HT-29 (cell line): Measurements from ENCODE around the gene OR8B4. TPM values are rescaled to one million over a fixed set of nuclear protein-coding genes. Genes with fewer than 3 reads are reported as not detected.
A peak's percentile ranks its signal among the peaks of the same experiment; 100 is the strongest.
"Not testable (repeated sequence)": the region's sequence is repeated elsewhere in the genome, so short reads cannot be mapped to it uniquely, and the experiment has no call there.

Experiments used
- DNase-seq: peaks from one replicate; pipeline ENCODE4 v3.0.0-alpha.2; 2015; ENCODE audit warnings: low spot score
- total RNA-seq: library from RNA; depleted of rRNA; stranded (reverse); fragments of >200 nt; shearing (Covaris generic); gene quantifications from 2 replicates; pipeline ENCODE4 v1.2.3, GENCODE V29; 2014; rRNA removed

OR8B4 gene, protein sequence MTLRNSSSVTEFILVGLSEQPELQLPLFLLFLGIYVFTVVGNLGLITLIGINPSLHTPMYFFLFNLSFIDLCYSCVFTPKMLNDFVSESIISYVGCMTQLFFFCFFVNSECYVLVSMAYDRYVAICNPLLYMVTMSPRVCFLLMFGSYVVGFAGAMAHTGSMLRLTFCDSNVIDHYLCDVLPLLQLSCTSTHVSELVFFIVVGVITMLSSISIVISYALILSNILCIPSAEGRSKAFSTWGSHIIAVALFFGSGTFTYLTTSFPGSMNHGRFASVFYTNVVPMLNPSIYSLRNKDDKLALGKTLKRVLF
- not detected in 2 replicates for total RNA-seq

- no peak for DNase-seq
These were observed at the start of gene OR8B4 for GRCh38 chr11:124424384-124424921. TSS of gene OR8B4 (minus strand) at chr11:124424871. CDS start at chr11:124424871, 0 bp downstream.

DNA sequence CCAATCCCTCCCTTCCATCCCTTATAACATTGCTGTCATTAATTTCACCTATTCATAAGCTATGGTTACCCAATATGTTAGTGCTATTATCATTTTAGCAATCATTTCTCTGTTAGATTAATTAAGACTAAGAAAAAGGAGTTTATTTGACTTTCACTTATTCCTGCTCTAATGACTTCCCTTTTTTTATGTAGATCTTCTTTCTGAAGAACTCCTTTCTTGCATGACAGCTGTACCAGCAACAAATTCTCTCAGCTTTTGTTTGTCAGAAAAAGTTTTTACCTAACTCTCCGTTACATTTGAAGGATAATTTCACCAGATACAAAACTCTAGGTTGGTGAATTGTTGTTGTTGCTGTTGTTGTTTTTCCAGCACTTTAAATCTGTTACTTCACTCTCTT lies 49.4 kb upstream of the OR8B4 start:
- DNase-seq, result no peak

- DNase-seq, result no peak
These were observed 48.8 kb upstream of the OR8B4 start for GRCh38 chr11:124473476-124473875.

- no peak for DNase-seq
These were observed 46.0 kb upstream of the OR8B4 start for GRCh38 chr11:124470561-124471227.

DNA sequence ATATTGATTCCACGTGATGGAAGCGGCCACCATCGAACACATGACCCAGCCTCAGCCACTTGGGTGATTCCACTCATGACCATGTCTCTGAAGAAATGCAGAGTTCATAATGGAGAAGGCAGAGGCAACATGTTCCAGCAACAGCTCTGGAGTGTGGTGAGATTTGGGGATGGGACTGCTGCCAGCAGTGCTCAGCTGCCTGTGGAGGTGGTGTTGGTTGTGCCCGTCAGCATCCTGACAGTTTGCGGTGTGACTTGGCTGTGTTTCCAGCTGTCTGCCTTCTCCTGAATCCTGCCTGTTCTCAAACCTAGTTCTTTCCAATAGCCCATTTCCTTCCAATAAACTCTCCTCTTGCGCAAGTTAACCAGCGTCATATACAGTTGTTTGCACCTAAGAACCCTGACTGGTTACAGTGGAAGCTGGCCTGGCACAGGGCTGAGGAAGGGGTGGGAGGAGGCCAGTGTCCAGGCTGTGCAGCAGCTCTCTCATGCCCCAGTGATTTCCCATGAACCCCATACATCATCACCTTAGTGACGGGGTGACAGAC lies 42.8 kb upstream of the OR8B4 start:
- no peak for DNase-seq

DNA sequence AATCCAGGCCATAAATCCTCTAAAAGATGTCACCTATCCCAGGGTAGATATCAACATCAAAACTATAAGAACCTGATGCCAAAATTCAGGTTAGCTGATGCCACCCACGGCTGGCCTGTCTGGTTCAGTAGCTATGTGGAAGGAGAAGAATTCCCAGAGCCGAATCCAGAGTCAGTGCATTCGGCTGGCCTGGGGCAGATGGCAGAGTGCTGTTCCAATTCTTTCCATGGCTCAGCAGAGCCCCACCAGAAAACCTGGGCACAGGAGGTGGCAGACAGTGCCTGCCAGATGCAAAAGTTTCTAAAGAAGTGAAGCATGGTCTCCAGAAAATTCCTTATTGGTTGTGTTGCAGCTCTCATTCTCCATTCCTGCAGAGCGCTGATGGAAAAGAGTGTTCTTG lies 40.7 kb upstream of the OR8B4 start:
- DNase-seq, result no peak

DNA sequence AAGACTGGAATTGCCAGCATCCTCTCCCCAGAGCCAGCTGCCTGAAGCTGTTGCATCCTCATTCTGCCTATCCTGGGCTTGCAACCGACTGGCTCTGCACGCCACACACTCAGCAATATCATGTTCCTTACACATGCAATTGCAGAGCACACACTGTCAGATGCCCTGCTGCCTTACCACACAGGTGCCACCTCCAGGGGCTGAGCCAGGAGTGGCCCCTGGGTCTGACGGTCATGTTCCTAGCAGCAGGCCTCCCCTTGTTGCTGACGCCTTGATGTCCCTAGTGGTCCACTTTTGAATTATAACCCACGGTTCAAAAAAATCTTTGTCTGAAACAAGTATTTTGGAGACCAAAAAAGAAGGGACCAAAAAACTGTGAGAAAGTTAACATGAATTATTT lies 39.3 kb upstream of the OR8B4 start:
- no peak for DNase-seq

GRCh38 chr11:124463324-124463723 lies 38.7 kb upstream of the OR8B4 start:
- DNase-seq, result no peak

GRCh38 chr11:124460459-124460858 lies 35.8 kb upstream of the OR8B4 start:
- DNase-seq, result no peak

DNA sequence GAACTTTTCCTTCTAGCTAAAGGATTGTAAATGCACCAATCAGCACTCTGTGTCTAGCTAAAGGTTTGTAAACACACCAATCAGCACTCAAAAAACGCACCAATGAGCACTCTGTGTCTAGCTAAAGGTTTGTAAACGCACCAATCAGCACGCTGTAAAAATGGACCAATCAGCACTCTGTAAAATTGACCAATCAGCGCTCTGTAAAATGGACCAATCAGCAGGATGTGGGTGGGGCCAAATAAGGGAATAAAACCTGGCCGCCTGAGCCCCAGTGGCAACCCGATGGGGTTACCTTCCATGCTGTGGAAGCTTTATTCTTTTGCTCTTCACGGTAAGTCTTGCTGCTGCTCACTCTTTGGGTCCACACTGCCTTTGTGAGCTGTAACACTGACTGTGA lies 34.7 kb upstream of the OR8B4 start:
- not testable (repeated sequence) for DNase-seq

GRCh38 chr11:124454552-124454951 lies 29.9 kb upstream of the OR8B4 start:
- DNase-seq, result no peak

DNA sequence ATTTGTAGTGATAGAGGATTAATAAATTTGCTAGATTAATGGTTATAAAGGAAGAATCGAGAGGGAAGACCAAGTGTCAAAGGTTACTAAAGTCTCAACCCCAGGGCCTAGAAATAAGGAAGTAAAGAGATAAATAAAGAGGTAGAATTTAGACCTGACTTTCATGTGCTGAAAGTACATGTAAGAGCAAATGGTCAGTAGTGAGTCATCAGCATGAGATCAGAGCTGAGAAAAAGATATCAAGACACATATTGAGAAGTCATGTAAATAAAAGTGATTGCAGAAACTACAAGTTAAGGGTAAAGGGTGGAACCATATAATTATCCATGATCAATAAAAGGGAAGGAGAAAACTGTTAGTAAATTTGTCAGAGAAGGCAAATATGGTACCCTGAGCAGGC lies 22.2 kb upstream of the OR8B4 start:
- no peak for DNase-seq

DNA sequence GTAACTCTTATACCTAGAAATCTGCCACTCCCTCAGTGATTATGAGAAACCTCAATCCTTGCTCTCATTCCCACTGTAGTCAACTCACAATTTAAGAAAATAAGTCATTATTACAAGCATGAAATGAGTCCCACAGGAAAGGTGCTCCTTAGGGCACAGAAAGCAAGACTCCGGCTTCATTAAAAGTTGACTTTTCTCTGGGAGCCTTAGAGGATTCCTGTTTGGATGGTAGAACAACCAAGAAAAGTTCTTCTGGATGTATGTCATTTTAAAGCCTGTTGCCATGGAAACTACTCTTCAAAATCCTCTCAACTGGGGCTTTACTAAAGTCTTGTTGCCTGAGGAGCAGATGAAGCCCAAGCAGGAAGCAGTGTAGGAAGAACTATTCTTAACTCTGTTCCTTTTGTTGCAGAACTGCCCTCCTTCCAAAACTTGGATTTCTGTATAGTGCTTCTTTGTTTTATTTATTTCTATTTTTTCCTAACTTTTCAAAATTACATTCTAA lies 21.0 kb upstream of the OR8B4 start, which contains the start of gene OR8B8:
Gene OR8B8, minus strand, starts transcription at position 51 of the 505 bp plus-strand sequence. CDS start 4,611 bp downstream, outside the sequence.
- no peak for DNase-seq

DNA sequence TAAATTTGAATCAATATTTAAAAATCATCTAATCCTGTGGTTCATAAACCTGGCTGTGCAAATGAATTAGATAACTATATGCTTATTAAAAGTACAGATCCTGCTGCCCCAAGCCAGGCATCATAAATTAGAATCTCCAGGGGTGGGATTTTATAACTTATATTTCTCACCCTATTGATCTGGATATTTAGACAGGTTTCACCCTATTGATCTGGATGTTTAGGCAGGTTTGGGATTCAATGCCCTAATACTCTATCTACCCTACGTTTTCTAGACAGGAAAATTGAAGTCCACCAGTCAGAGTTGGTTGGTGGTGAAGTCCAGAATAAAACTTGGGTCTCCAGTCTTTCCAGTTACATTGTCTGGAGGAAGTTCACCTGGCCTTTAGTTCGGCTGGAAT lies 18.2 kb upstream of the OR8B4 start:
- DNase-seq, result no peak

DNA sequence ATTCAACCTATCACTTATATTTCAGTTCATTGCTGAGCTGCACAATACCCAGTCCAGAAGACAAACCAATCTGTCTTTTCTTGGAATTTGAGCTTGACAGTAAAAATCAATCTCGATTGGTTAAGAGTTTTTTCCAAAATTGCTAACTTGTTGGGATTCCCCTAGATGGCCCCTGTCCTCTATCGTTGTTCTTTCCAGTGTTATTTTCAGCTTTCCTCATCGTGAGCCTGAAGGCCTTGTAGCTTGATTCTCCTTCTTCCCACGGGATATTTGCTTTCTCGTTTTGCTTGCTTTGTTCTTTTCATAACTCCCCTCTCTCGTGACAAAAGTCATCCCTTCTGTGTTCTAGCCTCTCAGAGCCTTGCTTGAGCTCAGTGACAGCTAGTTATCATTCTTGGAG lies 17.8 kb upstream of the OR8B4 start:
- DNase-seq, result no peak

- DNase-seq, result no peak
These were observed 16.8 kb upstream of the OR8B4 start for GRCh38 chr11:124441519-124441918.

DNA sequence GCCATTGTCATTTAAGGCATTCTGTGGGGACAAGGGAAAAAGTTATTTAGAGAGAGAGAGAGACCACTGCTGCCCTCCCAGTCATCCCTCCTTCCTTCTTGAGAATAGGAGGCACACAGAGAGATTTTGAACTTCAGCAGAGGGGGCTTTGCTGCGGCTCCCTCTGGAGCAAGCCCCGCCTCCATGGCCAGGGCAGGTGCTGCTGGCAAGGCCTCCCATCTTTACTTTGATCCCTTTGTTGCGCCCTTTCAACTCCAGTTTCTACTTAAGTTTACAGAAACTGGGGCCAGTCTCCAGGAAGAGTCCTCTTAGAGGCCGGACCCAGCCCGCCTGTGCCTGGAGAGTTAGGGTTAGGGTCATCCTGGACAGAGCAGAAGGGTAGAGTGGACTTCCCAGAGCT lies 16.4 kb upstream of the OR8B4 start:
- DNase-seq, result no peak

- no peak for DNase-seq
These were observed 15.9 kb upstream of the OR8B4 start for GRCh38 chr11:124440608-124441007.

DNA sequence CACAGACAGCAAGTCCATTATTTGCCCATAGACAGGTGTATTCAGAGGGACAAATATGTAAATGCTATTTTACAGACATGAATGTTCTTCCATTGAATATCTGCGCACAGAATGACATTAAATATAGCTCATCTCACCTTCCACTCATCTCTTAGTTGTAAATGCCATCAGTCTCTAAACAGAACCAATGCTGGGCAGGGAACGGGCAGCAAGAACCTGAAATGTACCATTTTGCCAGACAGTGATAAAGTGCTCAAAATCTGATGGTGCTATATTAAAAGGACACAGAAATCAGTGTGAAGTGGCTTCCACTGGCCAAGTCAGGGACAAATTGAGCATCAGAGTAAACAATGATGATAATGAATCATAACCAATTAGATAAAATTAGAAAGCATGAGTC lies 10.0 kb upstream of the OR8B4 start:
- DNase-seq, result no peak

- DNase-seq, result no peak
These were observed 4.9 kb upstream of the OR8B4 start for GRCh38 chr11:124429599-124429998.

DNA sequence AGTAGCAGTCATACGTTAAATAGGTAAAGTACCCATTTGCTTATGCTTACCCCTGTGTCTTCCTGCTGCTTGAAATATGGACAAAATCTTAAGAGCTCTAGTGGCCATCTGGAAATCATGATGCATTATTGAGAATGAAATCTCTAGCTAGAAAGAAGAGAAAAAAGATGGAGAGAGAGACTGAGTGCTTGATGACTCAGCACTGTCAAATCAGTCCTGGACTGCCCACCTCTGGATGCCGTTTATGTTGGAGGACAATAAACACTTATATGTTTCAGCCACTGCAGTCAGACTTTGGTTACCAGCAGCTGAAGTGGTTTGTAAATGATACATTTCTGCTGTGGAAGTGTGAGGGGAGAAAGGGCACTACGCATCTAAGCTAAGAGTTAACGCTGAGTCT lies 3.6 kb downstream of the OR8B4 start:
- DNase-seq, result no peak

DNA sequence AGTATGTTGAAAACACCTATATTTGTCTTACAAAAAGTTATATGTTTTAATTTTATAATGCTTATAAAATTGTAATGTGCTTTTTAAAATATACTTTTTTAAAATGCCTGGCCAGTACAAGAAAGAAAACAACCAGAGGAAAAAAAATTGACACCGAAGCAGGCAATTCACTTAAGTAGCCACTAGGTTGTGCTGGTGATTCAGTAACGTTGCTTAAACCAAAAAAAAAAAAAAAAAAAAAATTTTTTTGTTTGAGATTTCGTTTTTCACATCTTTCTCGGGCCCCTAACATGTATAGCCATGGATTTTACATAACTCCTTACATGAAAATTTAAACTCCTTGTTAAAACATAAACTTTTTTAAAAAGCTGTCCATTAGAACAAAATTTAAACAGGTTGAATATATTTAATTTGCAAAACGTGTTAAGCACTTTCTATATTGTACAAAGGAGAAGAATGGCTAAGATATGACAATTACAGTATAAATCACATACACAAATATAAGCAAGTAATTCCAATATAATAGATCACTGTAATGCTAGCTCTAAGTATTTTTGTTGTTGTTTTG lies 9.2 kb downstream of the OR8B4 start:
- peak; percentile 42 for DNase-seq
